CD4-positive, alpha-beta memory T cell (primary cell): ENCODE data around the gene PREX1. TPM values are rescaled to one million over a fixed set of nuclear protein-coding genes. Genes with fewer than 3 reads are reported as not detected.
A peak's percentile ranks its signal among the peaks of the same experiment; 100 is the strongest.

ENCODE experiments used
- CTCF ChIA-PET: fragments of 350-600 bp; sonication (Branson Sonifier 250); formaldehyde crosslinking; loops from one replicate; lab custom pipeline; 2021; ENCODE audit warnings: inconsistent platforms; ENCODE audit not compliant: partially characterized antibody; lab: Charles Lee
- POLR2A ChIA-PET: fragments of 350-600 bp; sonication (Branson Sonifier 250); formaldehyde crosslinking; loops from one replicate; lab custom pipeline; 2021; ENCODE audit not compliant: partially characterized antibody; lab: Charles Lee
- DNase-seq, 5 donors: peaks; one replicate each; pipeline versions ENCODE4 v3.0.0 to v3.0.0-alpha.2; 2020 to 2022; ENCODE audit warnings: mixed read lengths in 1 of 5
- H3K27ac ChIP-seq: one replicate; pipeline ENCODE4 v1.7.0; 2013; ENCODE audit warnings: low read depth, low read length
- H3K27me3 ChIP-seq: 2 replicates; pipeline ENCODE4 v1.7.0; 2013; ENCODE audit warnings: mild to moderate bottlenecking, low read length, moderate library complexity; ENCODE audit not compliant: insufficient read depth
- H3K36me3 ChIP-seq: 2 replicates; pipeline ENCODE4 v1.7.0; 2013; ENCODE audit warnings: mild to moderate bottlenecking, low read length, moderate library complexity; ENCODE audit not compliant: insufficient read depth
- H3K4me1 ChIP-seq: 2 replicates; pipeline ENCODE4 v1.7.0; 2013; ENCODE audit warnings: mild to moderate bottlenecking, low read length, moderate library complexity; ENCODE audit not compliant: insufficient read depth
- H3K4me3 ChIP-seq, 2 donors: one replicate each; pipeline ENCODE4 v1.7.0; 2013; ENCODE audit warnings: low read length in 2 of 2, mild to moderate bottlenecking in 1 of 2
- H3K9me3 ChIP-seq, 2 donors: one replicate each; pipeline ENCODE4 v1.7.0; 2013; ENCODE audit warnings: low read length in 2 of 2, control low read depth in 1 of 2; ENCODE audit not compliant: control insufficient read depth in 1 of 2
- H3K27ac Mint-ChIP-seq, 7 donors: one replicate each; pipeline ENCODE4 v1.8.0; 2020 to 2021; ENCODE audit warnings: mixed read lengths in 7 of 7, mild to moderate bottlenecking in 6 of 7, inconsistent platforms in 3 of 7, moderate library complexity in 3 of 7
- H3K27me3 Mint-ChIP-seq, 2 donors: one replicate each; pipeline ENCODE4 v1.8.0; 2020 to 2021; ENCODE audit warnings: mixed read lengths in 2 of 2
- H3K36me3 Mint-ChIP-seq, 2 donors: one replicate each; pipeline ENCODE4 v1.8.0; 2020 to 2021; ENCODE audit warnings: mixed read lengths in 2 of 2, inconsistent platforms in 1 of 2, mild to moderate bottlenecking in 1 of 2
- H3K4me1 Mint-ChIP-seq, 4 donors: one replicate each; pipeline ENCODE4 v1.8.0; 2020 to 2021; ENCODE audit warnings: mixed read lengths in 4 of 4, mild to moderate bottlenecking in 1 of 4
- H3K4me3 Mint-ChIP-seq, 8 donors: one replicate each; pipeline ENCODE4 v1.8.0; 2020 to 2021; ENCODE audit warnings: mixed read lengths in 8 of 8, mild to moderate bottlenecking in 7 of 8, moderate library complexity in 6 of 8, inconsistent platforms in 3 of 8
- H3K9me3 Mint-ChIP-seq, 8 donors: one replicate each; pipeline ENCODE4 v1.8.0; 2020 to 2021; ENCODE audit warnings: mixed read lengths in 8 of 8, mild to moderate bottlenecking in 5 of 8, inconsistent platforms in 3 of 8, moderate library complexity in 1 of 8
- intact Hi-C: fragments of 100-400 bp; cut with micrococcal nuclease; formaldehyde crosslinking; loops from one replicate; pipeline ENCODE4 v1.15.1; 2023
- polyA plus RNA-seq, 2 donors: library from polyadenylated mRNA; unstranded; fragments of 300-500 nt; fragmentation: Illumina TruSeq; gene quantifications; one replicate each; pipeline ENCODE4 v1.2.3, GENCODE V29; 2021
- total RNA-seq, 2 experiments: library from RNA; stranded (reverse); gene quantifications; one replicate each; pipeline ENCODE4 v1.2.3, GENCODE V29; 2021

PREX1 gene
- total and polyA plus RNA-seq, 4 experiments from 2014 or later, result 10.6 to 165 (median 122) TPM

- CTCF ChIA-PET, result interaction anchor here (2.1 to 2.5 kb wide), 2 partner anchors 27 to 220 kb away, joined by 9 read pairs; no protein-coding TSS in a partner anchor
- Histone ChIP-seq H3K36me3 (peaks cover 87% of the 10 kb centered on the region), H3K4me1 (no peaks in the 10 kb centered on the region), H3K9me3 (no peaks in the 10 kb centered on the region), H3K4me3 (no peak overlapping the region), H3K27me3 (no peaks in the 10 kb centered on the region), H3K27ac (no peak overlapping the region)
- Mint-ChIP-seq H3K36me3 (peaks cover 42 to 64% of the 10 kb centered on the region in 2 donors), H3K27ac (peak overlapping the region in 6 of 7 donors; percentile 7 to 84 (median 44)), H3K9me3 (peaks cover 0 to 6% (median 0%) of the 10 kb centered on the region in 8 donors), H3K4me1 (peaks cover 2 to 16% (median 11%) of the 10 kb centered on the region in 4 donors), H3K27me3 (no peaks in the 10 kb centered on the region), H3K4me3 (peak overlapping the region in 1 of 8 donors; percentile 22)
- DNase-seq, result no peak
- intact Hi-C loops, result no loop called here
- POLR2A ChIA-PET, result interaction anchor here (1.1 to 1.9 kb wide), 2 partner anchors 22 to 143 kb away, joined by 3 to 6 read pairs; partner anchors contain the start of gene PREX1
Observed at GRCh38 chr20:48684501-48685041, 143.2 kb downstream of the PREX1 start.

DNA sequence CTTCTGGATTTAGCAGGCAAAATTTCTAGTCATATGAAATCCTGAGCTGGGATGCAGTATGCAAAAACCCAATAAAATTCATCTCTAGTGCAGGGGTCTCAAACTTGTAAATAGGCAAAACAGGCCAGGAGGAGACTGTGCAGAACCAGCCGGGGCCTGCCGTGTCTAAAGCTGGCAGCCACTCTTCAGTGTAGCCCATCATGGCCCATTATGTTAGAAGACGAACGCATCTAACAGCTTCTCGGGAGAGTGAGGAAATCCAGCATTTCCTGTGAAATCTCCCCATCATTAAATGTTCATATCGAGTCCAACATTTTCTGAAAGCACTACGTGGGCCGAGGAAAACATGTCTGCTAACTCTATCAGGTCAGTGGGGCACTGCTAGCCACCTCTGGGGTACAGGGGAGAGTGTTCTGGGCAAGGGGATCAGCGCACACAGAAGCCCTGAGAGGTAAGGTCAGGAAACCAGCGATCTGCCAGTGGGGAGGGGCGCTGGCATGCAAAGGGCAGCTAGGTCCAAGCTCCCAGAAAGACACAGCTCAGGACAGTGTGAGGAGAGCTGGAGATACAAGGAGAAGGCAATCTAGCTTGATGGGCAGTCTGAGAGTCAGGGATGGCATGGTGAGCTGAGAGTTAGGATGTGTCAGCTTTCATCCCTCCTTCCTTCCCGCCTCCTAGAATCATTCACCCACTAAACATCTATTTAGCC, 144.2 kb downstream of the PREX1 start:
- H3K27me3 Mint-ChIP-seq, result no peaks in the 10 kb centered on the region
- Histone ChIP-seq H3K27me3 (no peaks in the 10 kb centered on the region), H3K9me3 (no peaks in the 10 kb centered on the region), H3K4me3 (no peak overlapping the region), H3K36me3 (peaks cover 88% of the 10 kb centered on the region), H3K27ac (no peak overlapping the region), H3K4me1 (no peaks in the 10 kb centered on the region)
- ChIA-PET POLR2A (interaction anchor here (1.1 to 1.9 kb wide), 2 partner anchors 23 to 144 kb away, joined by 3 to 6 read pairs; partner anchors contain the start of gene PREX1), CTCF (interaction anchor here (2.1 to 2.5 kb wide), 2 partner anchors 26 to 221 kb away, joined by 9 read pairs; no protein-coding TSS in a partner anchor)
- intact Hi-C loops, result no loop called here
- peak overlapping the region in 1 of 8 donors; percentile 21 for H3K4me3 Mint-ChIP-seq
- H3K9me3 Mint-ChIP-seq, result peaks cover 0 to 6% (median 0%) of the 10 kb centered on the region in 8 donors
- H3K27ac Mint-ChIP-seq, result peak overlapping the region in 5 of 7 donors; percentile 13 to 86 (median 72)
- DNase-seq, result no peak
- H3K4me1 Mint-ChIP-seq, result peaks cover 2 to 10% (median 9%) of the 10 kb centered on the region in 4 donors
- peaks cover 35 to 54% of the 10 kb centered on the region in 2 donors for H3K36me3 Mint-ChIP-seq

DNA sequence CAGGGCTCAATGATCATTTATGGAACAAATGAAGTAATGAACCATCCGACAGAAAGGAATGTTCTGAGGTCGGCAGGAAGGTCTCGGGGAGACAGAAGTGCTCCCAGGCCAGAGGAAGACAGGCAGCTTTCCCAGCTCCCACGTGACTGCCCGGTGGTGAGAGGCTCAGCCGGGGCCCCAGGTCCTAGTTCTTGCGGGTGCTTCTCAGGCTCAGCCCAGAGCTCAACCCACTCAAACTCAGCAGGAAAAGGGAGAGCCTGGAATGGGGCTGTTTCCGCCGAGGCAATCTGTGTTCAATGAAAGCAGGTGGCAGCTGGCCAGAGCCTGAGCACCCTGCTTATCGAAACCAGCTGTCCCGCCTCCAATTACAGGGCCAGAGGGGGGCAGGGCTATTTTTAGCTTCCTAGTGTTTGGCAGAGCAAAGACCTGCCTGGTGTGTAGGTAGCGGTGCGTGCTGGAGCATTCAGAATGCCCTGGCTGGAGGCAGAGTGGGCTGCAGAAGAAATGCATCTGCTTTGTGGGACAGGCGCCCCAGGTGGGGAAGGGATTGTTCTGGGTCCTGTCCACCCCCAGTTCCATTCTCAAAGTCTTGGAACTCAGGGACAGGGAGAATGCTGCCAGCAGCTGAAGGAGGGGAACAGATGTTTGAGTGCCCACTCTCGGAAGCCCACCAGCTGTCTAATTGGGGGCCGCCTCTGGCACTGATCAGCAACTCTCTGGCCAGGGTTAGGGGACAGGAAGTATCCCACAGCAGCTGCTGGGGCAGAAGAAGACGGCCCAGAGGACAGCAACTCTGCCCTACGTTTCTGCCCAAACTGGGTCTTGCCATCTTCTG, 145.1 kb downstream of the PREX1 start:
- Histone ChIP-seq H3K4me1 (no peaks in the 10 kb centered on the region), H3K9me3 (no peaks in the 10 kb centered on the region), H3K27ac (no peak overlapping the region), H3K36me3 (peaks cover 82% of the 10 kb centered on the region), H3K4me3 (no peak overlapping the region), H3K27me3 (no peaks in the 10 kb centered on the region)
- Mint-ChIP-seq H3K27ac (peak overlapping the region in 3 of 7 donors; percentile 25 to 86 (median 72)), H3K27me3 (no peaks in the 10 kb centered on the region), H3K9me3 (peaks cover 0 to 6% (median 0%) of the 10 kb centered on the region in 8 donors), H3K4me3 (no peak overlapping the region), H3K36me3 (peaks cover 29 to 49% of the 10 kb centered on the region in 2 donors), H3K4me1 (peaks cover 2 to 10% (median 9%) of the 10 kb centered on the region in 4 donors)
- POLR2A ChIA-PET, result interaction anchor here (1.9 kb wide), 1 partner anchor 144 kb away, joined by 6 read pairs; the partner anchor contains the start of gene PREX1
- no peak for DNase-seq
- intact Hi-C loops, result no loop called here
- CTCF ChIA-PET, result interaction anchor here (2.1 to 2.5 kb wide), 2 partner anchors 26 to 222 kb away, joined by 9 read pairs; no protein-coding TSS in a partner anchor

DNA sequence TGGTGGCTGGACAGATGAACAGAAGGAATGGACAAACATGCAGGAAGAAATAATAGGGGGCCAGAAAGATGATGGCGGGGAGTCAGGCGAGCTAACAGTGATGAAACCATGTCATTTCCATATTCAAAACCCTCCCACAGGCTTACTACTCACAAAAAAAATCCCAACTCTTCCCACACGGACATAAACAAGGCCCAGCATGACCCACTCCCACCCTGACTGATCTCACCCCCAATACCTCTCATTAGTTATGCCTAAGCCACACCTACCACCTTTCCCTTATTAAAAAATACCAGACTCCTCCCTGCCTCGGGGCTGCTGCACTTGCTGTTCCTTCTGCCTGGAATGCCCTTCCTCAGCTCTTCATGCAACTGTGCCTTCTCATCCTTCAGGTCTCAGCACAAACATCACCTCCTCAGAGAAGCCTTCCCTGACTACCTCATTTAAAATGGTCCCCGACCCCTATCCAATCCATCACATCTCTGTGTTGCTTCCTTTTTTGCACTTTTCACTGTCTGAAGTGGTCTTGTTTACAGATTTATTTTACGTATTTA, 145.8 kb downstream of the PREX1 start:
- Mint-ChIP-seq H3K27me3 (no peaks in the 10 kb centered on the region), H3K4me3 (no peak overlapping the region), H3K9me3 (peaks cover 0 to 6% (median 0%) of the 10 kb centered on the region in 8 donors), H3K4me1 (peaks cover 2 to 6% (median 3%) of the 10 kb centered on the region in 4 donors), H3K27ac (no peak overlapping the region), H3K36me3 (peaks cover 28 to 49% of the 10 kb centered on the region in 2 donors)
- no peak overlapping the region for H3K27ac ChIP-seq
- ChIA-PET CTCF (interaction anchor here (1.7 kb wide), 1 partner anchor 25 kb away, joined by 8 read pairs; no protein-coding TSS in a partner anchor), POLR2A (no interaction called here)
- intact Hi-C loops, result no loop called here
- no peak overlapping the region for H3K4me3 ChIP-seq
- H3K4me1 ChIP-seq, result no peaks in the 10 kb centered on the region
- no peaks in the 10 kb centered on the region for H3K9me3 ChIP-seq
- DNase-seq, result no peak
- H3K27me3 ChIP-seq, result no peaks in the 10 kb centered on the region
- H3K36me3 ChIP-seq, result peaks cover 83% of the 10 kb centered on the region

GRCh38 chr20:48681201-48681872, 146.5 kb downstream of the PREX1 start:
- H3K36me3 ChIP-seq, result peaks cover 89% of the 10 kb centered on the region
- CTCF ChIA-PET, result interaction anchor here (1.7 kb wide), 1 partner anchor 24 kb away, joined by 8 read pairs; no protein-coding TSS in a partner anchor

DNA sequence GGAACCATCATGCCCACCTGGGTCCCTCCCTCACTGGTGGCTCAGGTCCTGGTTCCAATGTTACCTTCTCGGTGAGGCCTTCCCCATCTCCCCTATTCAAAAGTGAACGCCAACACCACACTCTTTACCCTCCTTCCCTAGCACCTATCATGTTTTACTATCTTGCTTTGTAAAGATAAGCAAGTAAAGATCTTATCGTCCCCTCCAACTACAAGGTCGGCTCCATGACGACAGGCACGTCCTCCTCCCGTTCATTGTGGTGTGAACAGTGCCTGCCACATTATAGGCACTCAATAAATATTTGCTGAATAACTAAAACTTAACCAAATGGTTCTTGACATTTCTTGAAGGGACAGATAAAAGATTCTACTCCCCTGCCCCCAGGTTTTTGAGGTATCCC, 147.1 kb downstream of the PREX1 start:
- Mint-ChIP-seq H3K27ac (no peak overlapping the region), H3K36me3 (peaks cover 28 to 48% of the 10 kb centered on the region in 2 donors), H3K9me3 (peaks cover 0 to 6% (median 0%) of the 10 kb centered on the region in 8 donors), H3K4me3 (no peak overlapping the region), H3K27me3 (no peaks in the 10 kb centered on the region), H3K4me1 (peaks cover 0 to 6% (median under 1%) of the 10 kb centered on the region in 4 donors)
- no peak overlapping the region for H3K4me3 ChIP-seq
- H3K27me3 ChIP-seq, result no peaks in the 10 kb centered on the region
- H3K9me3 ChIP-seq, result no peaks in the 10 kb centered on the region
- intact Hi-C loops, result no loop called here
- DNase-seq, result no peak
- H3K36me3 ChIP-seq, result peaks cover 90% of the 10 kb centered on the region
- POLR2A ChIA-PET, result no interaction called here
- CTCF ChIA-PET, result interaction anchor here (1.7 kb wide), 1 partner anchor 23 kb away, joined by 8 read pairs; no protein-coding TSS in a partner anchor
- no peaks in the 10 kb centered on the region for H3K4me1 ChIP-seq
- no peak overlapping the region for H3K27ac ChIP-seq

More at GRCh38 chr20:48681201-48681872, 146.5 kb downstream of the PREX1 start:
- H3K9me3 ChIP-seq, result no peaks in the 10 kb centered on the region
- DNase-seq, result no peak
- peaks cover 31 to 48% of the 10 kb centered on the region in 2 donors for H3K36me3 Mint-ChIP-seq
- H3K27me3 ChIP-seq, result no peaks in the 10 kb centered on the region
- no peak overlapping the region for H3K4me3 Mint-ChIP-seq
- intact Hi-C loops, result no loop called here
- H3K4me3 ChIP-seq, result no peak overlapping the region
- no peak overlapping the region for H3K27ac Mint-ChIP-seq
- H3K4me1 ChIP-seq, result no peaks in the 10 kb centered on the region
- no peak overlapping the region for H3K27ac ChIP-seq
- H3K4me1 Mint-ChIP-seq, result peaks cover 0 to 6% (median under 1%) of the 10 kb centered on the region in 4 donors
- H3K27me3 Mint-ChIP-seq, result no peaks in the 10 kb centered on the region
- POLR2A ChIA-PET, result no interaction called here
- peaks cover 0 to 6% (median 0%) of the 10 kb centered on the region in 8 donors for H3K9me3 Mint-ChIP-seq
